Breast epithelium (tissue), 4 donors: Measurements from ENCODE around the gene NUP210L. TPM values are rescaled to one million over a fixed set of nuclear protein-coding genes. Genes with fewer than 3 reads are reported as not detected.

Experiments
- DNase-seq, 2 donors: peaks; one replicate each; pipeline ENCODE4 v3.0.0-alpha.2; 2019; ENCODE audit warnings: low spot score in 2 of 2
- H3K27ac ChIP-seq, 2 donors: fragments of 200-600 bp; sonication (generic) in 1 of 2; one replicate each; pipeline ENCODE4 v1.5.1; 2016 to 2019; ENCODE audit warnings: mild to moderate bottlenecking in 1 of 2
- H3K27me3 ChIP-seq, 2 donors: fragments of 200-600 bp; sonication (generic) in 1 of 2; one replicate each; pipeline versions ENCODE4 v1.5.1 to v1.6.0; 2017 to 2019; ENCODE audit warnings: control low read depth in 1 of 2, mild to moderate bottlenecking in 1 of 2
- H3K36me3 ChIP-seq: fragments of 200-600 bp; one replicate; pipeline ENCODE4 v1.5.1; 2019
- H3K4me1 ChIP-seq, 2 donors: fragments of 200-600 bp; sonication (generic); one replicate each; pipeline ENCODE4 v1.5.1; 2016 to 2019; ENCODE audit warnings: control low read depth in 1 of 2
- H3K4me3 ChIP-seq, 3 donors: fragments of 200-600 bp; sonication (generic); 1 replicate in 2 of 3; 2 replicates in 1 of 3; pipeline ENCODE4 v1.5.1; 2016 to 2019; ENCODE audit warnings: mild to moderate bottlenecking in 3 of 3, moderate library complexity in 2 of 3
- H3K9me3 ChIP-seq, 2 donors: fragments of 200-600 bp; sonication (generic) in 1 of 2; one replicate each; pipeline ENCODE4 v1.5.1; 2016 to 2019; ENCODE audit warnings: control low read depth in 1 of 2
- CTCF ChIP-seq, 3 donors: fragments of 450-650 bp; IDR thresholded peaks; one replicate each; pipeline ENCODE4 v1.5.1; 2016 to 2017; ENCODE audit warnings: antibody characterized with exemption in 3 of 3, mild to moderate bottlenecking in 3 of 3, moderate library complexity in 3 of 3
- POLR2A ChIP-seq: fragments of 450-650 bp; IDR thresholded peaks from one replicate; pipeline ENCODE4 v1.6.1; 2016; ENCODE audit warnings: antibody characterized with exemption, mild to moderate bottlenecking, moderate library complexity
- POLR2AphosphoS5 ChIP-seq, 3 donors: sonication (generic); formaldehyde crosslinking; IDR thresholded peaks; one replicate each; pipeline ENCODE4 v1.6.1; 2017; ENCODE audit warnings: antibody characterized with exemption in 3 of 3
- intact Hi-C: fragments of 100-400 bp; cut with DNase I; formaldehyde crosslinking; loops from one replicate; pipeline ENCODE4 v1.15.1; 2023; ENCODE audit warnings: low total_unique reads
- total RNA-seq, 3 donors: library from RNA; depleted of rRNA; stranded (reverse); fragments of >200 nt; gene quantifications; one replicate each; pipeline ENCODE4 v1.1.0, GENCODE V29; 2016

The NUP210L gene
- total RNA-seq, 3 donors from 2014 or later: under 0.01 TPM; not detected in 2

- Histone ChIP-seq H3K4me3 (no peak overlapping the region), H3K27ac (peak overlapping the region; percentile 91 to 95), H3K9me3 (no peaks in the 10 kb centered on the region), H3K27me3 (no peaks in the 10 kb centered on the region), H3K36me3 (no peaks in the 10 kb centered on the region), H3K4me1 (peaks cover 10 to 17% of the 10 kb centered on the region in 2 donors)
- TF ChIP-seq POLR2AphosphoS5 (IDR thresholded peaks at IDR 0.05): no peak
- no peak for TF ChIP-seq POLR2A
- intact Hi-C loops: no loop called here
- no peak for DNase-seq
Observed at GRCh38 chr1:153960206-153960605, 194.7 kb downstream of the NUP210L start.

DNA sequence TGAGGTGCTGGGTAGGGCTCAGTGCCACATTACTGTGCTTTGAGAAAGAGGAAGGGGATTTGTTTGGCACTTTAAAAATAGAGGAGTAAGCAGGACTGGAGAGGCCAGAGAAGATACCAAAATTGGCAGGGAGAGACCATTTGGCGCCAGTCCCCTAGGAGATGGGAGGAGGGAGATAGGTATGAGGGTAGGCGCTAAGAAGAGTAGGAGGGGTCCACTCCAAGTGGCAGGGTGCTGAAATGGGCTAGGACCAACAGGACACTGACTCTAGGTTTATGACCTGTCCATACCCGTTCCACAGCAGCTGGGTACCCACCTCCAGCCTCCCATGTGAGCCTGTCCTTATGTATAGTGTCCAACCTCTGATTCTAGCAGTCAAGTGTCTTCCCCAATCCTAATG is 195.4 kb downstream of the NUP210L start:
- no peaks in the 10 kb centered on the region for H3K27me3 ChIP-seq
- H3K27ac ChIP-seq: peak overlapping the region; percentile 91 to 95
- intact Hi-C loops: no loop called here
- no peaks in the 10 kb centered on the region for H3K36me3 ChIP-seq
- H3K4me3 ChIP-seq: no peak overlapping the region
- no peaks in the 10 kb centered on the region for H3K9me3 ChIP-seq
- no peak for DNase-seq
- H3K4me1 ChIP-seq: peaks cover 10 to 17% of the 10 kb centered on the region in 2 donors
- TF ChIP-seq POLR2A (no peak), CTCF (IDR thresholded peaks at IDR 0.05) (no peak), POLR2AphosphoS5 (IDR thresholded peaks at IDR 0.05) (no peak)

GRCh38 chr1:153958961-153959260 is 196.0 kb downstream of the NUP210L start:
- no peak for DNase-seq
- no peaks in the 10 kb centered on the region for H3K9me3 ChIP-seq
- peak overlapping the region; percentile 91 to 95 for H3K27ac ChIP-seq
- H3K4me1 ChIP-seq: peaks cover 10 to 17% of the 10 kb centered on the region in 2 donors
- TF ChIP-seq POLR2A (no peak), POLR2AphosphoS5 (IDR thresholded peaks at IDR 0.05) (no peak), CTCF (IDR thresholded peaks at IDR 0.05) (no peak)
- intact Hi-C loops: no loop called here
- peak overlapping the region; percentile 93 to 95 (median 94) for H3K4me3 ChIP-seq
- H3K36me3 ChIP-seq: no peaks in the 10 kb centered on the region
- no peaks in the 10 kb centered on the region for H3K27me3 ChIP-seq

DNA sequence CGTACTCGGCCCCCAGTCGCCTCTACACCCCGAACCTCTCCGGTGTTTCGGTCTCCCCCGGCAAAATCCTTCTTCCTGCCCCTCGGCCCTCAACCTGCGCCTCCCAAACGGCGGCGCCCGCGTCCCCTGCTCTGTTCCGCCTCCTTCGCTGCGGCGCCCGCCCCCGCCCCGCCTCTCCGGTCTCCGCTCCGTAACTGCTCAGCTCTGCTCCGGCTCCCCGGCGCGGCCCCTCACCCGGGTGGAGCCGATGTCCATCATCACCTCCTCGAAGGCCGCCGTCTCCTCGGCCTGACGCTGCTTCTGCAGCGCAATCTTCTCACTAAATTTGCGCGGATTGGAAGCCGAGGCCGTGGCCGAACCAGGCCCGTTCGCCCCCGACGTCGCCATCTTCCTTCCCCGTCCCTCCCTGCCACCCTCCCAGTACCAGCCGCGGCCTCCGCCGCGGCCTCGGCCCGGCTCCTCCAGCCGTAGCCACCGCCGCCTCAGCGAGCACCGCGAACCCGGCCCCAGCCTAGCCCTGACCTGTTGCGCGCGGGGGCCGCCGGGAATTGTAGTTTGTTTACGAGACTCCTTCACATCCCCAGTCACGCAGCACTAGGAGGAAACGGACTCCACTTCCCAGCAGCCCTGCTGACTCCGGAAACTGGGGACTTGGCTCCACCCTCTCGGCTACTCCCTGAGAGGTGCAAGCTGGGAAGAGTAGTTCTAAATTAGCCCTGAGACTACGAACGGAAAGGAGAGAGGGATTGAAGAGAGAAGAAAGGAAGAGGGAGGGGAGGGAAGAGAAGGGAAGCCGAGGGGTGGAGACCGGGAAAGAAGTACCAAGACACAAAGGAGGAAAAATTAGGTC is 196.5 kb downstream of the NUP210L start, which contains the start of gene CRTC2:
Gene CRTC2, minus strand, starts transcription at position 502 of the 850 bp plus-strand sequence. Its CDS starts 115 bp downstream, at position 387.
- intact Hi-C loops: no loop called here
- no peaks in the 10 kb centered on the region for H3K27me3 ChIP-seq
- peaks cover 10 to 17% of the 10 kb centered on the region in 2 donors for H3K4me1 ChIP-seq
- TF ChIP-seq CTCF (IDR thresholded peaks at IDR 0.05): no peak
- peak; percentile 79 to 91 (median 90) for TF ChIP-seq POLR2AphosphoS5 (IDR thresholded peaks at IDR 0.05)
- TF ChIP-seq POLR2A: peak; percentile 64
- no peaks in the 10 kb centered on the region for H3K36me3 ChIP-seq
- DNase-seq: peak; percentile 97 to 99
- H3K9me3 ChIP-seq: no peaks in the 10 kb centered on the region
- H3K4me3 ChIP-seq: peak within 1 kb of the TSS; percentile 93 to 95 (median 94)
- peak within 1 kb of the TSS; percentile 91 to 95 for H3K27ac ChIP-seq

GRCh38 chr1:153957744-153958110 is 197.1 kb downstream of the NUP210L start:
- Histone ChIP-seq H3K27ac (peak overlapping the region; percentile 91 to 95), H3K9me3 (no peaks in the 10 kb centered on the region), H3K4me3 (peak overlapping the region; percentile 93 to 95 (median 94)), H3K4me1 (peaks cover 10 to 17% of the 10 kb centered on the region in 2 donors), H3K36me3 (no peaks in the 10 kb centered on the region), H3K27me3 (no peaks in the 10 kb centered on the region)
- no peak for DNase-seq
- TF ChIP-seq POLR2A: no peak
- no peak for TF ChIP-seq CTCF (IDR thresholded peaks at IDR 0.05)
- TF ChIP-seq POLR2AphosphoS5 (IDR thresholded peaks at IDR 0.05): no peak
- intact Hi-C loops: no loop called here
